ENCODE results near the gene RASGRP3.
"Not testable (repeated sequence)": the region's sequence is repeated elsewhere in the genome, so short reads cannot be mapped to it uniquely, and the experiment has no call there.

RASGRP3 gene, protein sequence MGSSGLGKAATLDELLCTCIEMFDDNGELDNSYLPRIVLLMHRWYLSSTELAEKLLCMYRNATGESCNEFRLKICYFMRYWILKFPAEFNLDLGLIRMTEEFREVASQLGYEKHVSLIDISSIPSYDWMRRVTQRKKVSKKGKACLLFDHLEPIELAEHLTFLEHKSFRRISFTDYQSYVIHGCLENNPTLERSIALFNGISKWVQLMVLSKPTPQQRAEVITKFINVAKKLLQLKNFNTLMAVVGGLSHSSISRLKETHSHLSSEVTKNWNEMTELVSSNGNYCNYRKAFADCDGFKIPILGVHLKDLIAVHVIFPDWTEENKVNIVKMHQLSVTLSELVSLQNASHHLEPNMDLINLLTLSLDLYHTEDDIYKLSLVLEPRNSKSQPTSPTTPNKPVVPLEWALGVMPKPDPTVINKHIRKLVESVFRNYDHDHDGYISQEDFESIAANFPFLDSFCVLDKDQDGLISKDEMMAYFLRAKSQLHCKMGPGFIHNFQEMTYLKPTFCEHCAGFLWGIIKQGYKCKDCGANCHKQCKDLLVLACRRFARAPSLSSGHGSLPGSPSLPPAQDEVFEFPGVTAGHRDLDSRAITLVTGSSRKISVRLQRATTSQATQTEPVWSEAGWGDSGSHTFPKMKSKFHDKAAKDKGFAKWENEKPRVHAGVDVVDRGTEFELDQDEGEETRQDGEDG

DNA sequence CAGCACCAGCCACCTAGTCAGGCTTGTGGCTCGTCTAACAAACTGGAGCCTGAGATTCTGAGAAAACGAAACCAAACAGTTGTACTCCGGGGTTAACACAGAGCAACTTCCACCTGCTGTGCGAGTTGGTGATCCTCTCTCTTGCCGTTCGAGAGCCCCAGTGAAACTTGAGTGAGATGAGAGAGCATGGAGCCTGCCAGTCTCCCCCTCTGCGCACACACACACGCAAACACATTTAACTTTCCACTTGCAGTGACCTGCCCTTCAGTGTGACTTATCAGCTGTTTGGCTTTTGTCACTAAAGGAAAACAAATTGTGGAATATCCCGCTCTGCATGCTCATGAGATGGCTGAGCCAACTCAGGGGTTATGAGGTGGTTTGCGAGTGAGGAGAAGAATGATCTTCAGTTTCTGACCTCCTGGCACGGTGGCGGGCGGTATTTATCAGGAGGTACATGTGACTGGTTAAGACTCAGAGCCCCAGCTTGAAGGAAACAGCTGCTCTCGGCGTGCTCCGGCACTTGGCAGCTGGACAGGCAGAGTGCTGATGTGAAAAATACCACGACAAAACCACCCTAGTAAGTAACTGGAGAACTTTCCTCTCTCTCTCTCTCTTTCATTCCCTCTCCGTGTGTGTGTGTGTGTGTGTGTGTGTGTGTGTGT lies at the start of gene RASGRP3:
TSS of gene RASGRP3 (plus strand) at position 519 of the 662 bp plus-strand sequence. CDS start 38,488 bp downstream, outside the sequence.
- peak; percentile 79 for DNase-seq

DNA sequence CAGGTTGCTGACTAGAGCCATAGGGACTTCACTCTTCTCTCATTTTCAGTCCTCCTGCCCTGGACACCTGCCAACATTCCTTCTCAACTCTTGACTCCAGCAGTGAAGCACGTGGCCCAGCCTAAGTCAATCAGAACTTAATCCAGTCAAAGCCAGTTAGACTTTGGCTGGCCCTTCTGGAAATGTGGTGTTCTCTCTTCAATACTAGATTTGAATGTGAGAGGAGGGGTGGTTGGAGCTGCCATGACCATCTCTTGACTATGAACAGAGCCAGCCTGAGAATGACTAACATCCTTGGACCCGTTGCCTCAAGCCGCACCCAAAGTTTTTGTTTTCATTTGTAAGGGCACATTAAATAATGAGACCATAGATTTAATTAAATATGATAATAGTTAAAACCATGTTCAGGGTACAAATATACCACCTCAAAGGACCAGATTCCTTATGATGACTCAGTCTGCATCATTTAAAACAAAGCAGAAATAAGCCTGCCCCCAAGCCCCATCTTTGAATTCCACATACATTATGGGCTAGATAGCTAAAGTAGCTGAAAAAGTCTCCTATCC lies 49.7 kb upstream of the RASGRP3 start:
- no peak for DNase-seq

DNA sequence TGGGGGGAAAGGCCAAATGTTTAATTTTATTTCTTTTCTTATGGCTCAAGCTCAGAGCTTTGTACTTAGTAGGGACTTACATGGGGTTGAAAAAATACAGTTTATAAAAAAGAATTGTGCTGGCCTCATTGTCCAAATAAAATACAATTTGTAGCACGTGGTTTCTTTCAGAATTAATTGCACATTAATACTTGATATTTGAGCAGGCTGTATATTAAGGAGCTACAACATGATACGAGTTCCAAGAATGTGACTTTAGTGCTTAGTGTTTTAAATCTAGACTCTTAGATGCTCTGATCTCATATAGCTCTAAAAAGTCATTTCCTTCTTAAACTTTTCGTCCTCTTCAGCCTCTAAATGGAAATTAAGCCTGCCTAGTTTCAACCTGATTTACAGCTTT lies 46.4 kb upstream of the RASGRP3 start:
- no peak for DNase-seq

DNA sequence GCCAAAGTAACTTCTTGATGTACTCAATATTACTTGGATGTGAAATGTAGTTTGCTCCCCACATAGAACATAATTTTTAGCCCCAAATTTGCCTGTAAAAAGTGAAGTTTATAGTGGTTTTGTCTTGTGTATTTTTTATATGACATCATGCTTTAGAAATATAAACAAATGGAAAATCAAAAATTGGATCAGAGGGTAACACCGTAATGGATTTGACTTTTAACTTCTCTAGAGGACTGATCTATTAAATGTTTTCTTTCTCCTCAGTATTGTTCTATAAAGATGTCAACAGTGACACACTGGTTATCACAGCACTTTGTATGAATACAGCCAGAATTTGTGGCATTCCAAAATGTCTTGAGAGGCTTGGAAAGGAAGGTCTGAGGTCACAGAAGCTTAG lies 45.6 kb upstream of the RASGRP3 start:
- DNase-seq = no peak

DNA sequence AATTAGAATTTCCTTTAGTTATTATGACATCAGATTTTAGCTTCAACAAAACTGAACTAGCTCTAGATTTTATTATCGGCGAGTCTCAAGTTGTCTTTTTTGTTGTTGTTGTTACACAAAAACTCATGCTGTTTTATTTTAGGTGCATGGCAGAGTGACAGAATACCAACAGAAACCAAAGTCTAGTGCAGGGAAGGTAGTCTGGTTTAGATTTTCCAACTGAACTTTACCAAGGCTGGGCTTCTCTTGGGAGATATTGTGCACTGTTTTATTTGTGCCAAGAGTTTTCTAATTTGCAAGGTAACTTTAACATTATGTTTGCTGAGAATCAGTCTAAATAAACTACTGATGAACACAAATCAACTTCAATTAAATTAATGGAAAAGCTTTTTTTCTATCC lies 43.6 kb upstream of the RASGRP3 start:
- DNase-seq = no peak

DNA sequence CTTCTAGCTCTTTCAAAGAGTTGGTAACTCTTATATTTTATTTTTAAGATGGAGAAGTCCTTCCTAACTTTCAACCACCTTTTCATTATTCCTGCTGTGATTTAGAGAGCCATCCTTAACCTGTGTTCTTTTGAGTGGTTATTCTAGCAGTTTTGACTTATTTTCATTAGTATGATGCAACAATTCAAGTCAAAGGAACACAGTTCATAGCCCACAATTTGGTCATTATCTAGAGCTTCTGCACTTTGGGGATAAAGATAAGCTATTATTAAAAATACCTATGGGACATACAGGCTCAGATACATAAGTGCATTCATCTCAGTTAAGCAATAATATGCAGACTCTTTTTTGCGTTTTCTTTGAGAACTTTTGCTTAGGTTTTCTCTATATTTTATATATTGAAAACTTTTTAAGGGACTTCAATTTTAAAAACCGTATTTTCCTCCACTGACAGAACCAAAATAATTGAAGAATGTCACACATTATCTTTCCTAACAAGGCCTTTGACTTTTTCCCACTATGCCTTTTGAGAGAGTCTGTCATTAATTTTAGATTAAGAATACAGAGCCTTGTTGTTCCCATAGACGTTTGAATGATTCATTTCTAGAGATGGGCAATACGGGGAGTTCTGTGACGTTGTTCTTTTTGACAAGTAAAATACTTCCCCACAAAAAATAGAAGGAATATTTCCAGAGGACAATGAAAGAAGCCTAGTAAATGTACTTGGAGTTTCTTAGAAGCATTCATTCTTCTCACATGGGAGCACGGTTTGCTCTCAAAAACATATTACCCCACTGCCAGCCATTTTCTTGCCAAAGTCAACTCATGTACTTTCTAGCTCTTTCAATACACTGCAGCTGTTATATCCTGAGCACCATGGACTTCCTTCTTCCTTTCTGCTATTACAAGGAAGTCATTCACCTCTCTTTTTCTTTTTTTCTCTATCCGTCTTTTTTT lies 42.9 kb upstream of the RASGRP3 start:
- DNase-seq = no peak

DNA sequence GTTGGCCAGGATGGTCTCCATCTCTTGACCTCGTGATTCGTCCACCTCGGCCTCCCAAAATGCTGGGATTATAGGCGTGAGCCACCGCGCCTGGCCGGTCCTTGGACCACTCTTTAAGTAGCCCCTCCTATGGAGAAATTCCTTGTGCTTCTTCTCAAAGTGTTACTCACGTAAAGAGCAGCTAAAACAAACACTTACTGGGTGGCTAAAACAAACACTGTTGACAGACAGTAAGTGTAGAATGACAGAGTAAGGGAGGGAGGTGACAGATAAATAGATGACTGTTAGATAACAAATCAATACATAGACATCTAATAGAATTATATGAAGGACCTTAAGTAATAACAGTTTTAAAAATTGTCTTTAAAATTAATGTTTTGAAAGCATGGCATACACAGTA lies 40.9 kb upstream of the RASGRP3 start:
- no peak for DNase-seq

DNA sequence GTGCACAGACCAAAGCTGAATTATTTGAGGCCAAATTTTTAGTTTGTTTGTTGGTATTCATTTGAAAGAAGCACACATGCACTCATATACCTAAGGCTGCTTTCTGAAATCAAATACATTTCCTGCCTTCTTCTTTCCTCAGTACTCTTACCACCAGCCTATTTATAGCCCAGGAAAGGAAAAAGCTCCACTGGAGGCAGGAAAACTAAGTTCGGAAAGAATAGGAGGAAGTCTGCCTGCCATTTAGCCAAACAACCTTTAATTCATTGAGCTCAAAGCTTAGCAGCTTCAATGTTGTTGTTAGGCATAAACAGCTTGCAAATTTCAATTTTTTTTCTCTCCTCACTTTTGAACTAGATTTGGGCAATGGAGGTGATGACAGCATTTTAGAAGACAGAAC lies 40.4 kb upstream of the RASGRP3 start:
- no peak for DNase-seq

DNA sequence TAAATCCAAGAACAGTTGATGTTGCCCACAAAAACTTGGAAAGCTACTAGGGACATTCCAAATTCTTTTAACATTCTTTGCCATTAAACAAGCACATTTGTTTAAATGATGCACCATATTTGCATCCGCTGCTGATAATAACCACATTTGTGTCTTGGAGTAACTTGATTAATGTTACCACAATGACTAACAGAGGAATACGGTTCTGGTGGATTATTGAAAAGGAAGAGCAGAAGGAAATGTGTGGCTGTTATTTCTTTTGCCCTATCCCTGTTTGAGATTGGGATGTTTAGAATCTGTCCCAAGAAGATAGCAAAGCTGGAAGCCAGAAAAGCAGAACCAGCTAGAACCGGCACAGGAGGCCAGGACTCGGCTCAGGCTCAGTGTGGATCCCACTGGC lies 39.2 kb upstream of the RASGRP3 start:
- no peak for DNase-seq

DNA sequence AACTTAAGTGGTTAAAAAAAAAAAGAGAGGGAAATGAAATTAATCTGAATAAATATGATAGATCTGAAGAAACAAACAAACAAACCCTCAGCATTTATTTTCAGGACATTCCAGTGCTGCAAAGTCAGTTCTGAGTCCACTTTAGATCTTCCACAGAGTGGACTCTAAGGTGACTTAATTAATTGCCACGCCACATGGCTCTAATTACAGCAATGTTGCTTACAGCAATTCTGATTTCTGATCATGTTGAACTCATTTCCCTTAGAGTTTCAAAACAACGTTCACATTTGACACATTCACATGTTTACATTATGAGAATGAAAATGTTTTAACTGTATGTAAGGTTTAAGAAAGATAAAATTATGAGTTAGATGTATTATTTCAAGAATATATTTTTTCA lies 38.6 kb upstream of the RASGRP3 start:
- DNase-seq = no peak

DNA sequence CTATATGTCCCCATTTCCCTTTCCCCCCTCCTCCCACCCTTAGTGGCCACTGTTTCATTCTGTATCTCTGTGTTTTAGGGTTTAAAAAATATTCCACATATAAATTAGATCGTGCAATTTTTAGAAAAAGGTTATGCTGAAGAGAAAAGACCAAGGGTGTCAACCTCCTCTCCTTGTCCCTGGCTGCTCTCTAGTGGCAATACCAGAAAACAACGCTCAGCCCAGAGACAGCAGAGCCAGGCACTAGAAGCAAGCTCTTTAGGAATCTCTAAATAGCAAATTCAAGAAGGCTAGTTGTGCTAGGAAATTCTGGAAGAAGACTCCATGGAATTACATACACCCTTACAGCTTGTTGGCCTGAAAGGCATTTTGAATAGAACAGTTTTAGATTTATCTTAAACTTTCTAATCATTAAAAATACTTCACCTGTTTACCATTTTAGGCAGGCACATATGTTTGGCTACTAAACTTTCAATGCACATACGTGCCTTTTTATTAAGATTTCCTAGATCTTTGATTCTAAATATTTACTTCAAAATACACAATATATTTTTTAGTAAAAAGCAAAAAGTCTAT lies 35.1 kb upstream of the RASGRP3 start:
- peak; percentile 37 for DNase-seq

DNA sequence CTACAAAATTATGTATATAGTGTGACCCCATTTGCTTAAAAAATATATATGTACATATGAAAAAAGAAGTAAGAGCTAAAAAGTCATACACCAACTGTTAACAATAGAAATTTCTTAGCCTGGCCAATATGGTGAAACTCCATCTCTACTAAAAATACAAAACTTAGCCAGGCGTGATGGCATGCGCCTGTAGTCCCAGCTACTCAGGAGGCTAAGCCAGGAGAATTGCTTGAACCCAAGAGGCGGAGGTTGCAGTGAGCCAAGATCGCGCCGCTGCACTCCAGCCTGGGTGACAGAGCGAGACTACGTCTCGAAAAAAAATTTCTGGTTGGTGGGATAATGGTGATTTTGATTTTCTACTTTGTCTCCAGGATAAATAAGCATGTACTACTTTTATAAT lies 34.4 kb upstream of the RASGRP3 start:
- not testable (repeated sequence) for DNase-seq

DNA sequence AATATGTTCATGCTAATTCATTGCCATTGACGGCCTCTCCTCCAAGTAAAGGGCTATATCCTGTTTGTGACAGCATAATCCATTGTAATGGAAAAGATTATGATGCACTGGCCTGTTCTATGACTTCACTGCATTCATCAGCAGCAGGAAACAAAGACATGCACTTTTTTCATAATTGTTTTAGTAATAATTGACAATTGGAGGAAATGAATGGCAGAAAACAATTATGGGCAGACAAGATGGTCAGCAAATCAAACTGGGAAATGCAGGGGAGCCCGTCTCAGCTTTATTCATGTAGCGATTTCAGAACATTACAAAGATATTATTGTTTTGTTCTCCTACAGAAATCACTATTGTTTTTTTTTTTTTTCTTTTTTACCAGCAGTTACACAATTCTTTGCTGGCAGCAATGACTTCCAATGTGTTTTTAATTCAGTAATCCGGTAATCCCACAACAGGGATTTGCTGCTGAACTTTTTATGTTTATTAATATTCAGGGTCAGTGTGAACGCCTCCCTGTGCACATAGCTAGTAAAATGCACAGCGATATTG lies 33.8 kb upstream of the RASGRP3 start:
- DNase-seq = no peak

DNA sequence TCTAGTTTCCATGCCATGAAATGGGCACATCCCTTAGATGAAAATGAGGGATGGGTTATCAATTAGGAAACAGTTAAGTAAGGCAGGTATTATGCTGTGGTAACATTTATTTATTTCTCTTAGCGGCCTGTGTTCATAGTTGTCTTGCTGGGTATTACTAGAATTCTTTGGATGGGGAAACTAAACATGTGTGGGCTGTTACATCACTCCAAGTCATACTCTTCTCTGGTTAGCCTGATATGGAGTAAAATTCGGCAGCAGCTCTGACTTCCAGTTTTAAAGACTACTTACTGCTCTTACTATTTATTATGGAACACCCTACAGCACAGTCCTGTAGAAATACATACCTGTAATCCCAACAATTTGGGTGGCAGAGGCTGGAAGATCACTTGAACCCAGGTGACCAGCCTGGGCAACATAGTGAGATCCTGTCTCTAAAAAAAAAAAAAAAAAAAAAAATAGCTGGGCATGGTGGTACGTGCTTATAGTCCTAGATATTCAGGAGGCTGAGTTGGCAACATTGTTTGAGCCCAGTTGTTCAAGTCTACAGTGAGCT lies 33.1 kb upstream of the RASGRP3 start:
- DNase-seq = no peak

DNA sequence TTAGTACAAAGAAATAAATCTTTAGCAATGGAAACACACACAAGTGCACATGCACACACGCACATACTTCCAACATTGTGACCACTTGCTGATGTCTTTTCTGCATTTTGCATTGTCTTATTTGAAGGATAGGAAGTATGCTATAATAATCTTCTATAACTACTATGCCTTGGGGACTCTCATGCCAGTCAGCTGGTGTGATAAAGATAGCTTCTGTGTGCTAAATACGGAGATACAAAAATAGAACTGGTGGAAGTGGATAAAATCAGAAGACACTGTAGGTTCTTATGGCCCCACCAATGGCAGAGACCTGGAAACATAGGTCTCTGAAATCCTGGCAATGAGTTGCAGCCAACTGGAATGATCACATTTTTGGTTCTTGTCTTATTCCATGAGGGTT lies 31.5 kb upstream of the RASGRP3 start:
- DNase-seq = no peak

DNA sequence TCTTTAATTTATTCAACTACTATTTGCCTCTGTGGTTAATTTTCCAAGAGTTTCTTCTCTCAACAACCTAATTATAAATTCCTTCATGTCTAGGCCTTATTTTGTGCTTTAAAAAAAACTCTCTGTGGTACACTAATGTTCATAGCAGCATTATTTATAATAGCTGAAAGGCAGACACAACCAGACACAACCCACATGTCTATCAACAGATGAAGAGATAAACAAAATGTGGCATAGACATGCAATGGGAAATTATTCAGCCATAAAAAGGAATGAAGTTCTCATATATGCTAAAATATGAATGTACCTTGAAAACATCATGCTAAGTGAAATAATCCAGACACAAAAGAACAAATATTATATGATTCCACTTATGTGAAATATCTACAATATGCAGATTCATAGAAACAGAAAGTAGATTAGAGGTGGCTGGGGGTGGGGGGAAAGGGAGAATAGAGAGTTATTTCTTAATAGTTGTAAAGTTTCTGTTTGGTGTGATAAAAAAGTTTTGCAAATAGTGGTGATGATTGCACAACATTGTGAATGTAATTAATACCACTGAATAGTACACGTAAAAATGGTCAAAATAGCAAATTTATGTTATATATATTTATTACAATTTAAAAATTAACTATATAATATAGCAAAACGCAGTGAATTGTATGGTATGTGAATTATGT lies 28.1 kb upstream of the RASGRP3 start:
- DNase-seq = no peak

DNA sequence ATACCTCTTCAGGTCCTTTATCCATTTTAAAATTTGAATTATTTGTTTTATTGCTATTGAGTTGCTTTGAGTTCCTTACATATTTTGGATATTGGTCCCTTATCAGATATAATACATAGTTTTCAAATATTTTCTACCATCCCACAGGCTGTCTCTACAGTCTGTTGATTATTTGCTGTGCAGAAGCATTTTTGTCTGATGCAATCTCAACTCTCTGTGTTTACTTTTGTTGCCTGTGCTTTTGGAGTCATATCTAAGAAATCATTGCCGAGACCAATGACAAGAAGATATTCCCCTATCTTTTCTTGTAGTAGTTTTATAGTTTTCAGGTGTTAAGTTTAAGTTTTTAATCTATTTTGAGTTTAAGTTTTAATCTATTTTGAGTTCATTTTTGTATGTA lies 25.2 kb upstream of the RASGRP3 start:
- no peak for DNase-seq

DNA sequence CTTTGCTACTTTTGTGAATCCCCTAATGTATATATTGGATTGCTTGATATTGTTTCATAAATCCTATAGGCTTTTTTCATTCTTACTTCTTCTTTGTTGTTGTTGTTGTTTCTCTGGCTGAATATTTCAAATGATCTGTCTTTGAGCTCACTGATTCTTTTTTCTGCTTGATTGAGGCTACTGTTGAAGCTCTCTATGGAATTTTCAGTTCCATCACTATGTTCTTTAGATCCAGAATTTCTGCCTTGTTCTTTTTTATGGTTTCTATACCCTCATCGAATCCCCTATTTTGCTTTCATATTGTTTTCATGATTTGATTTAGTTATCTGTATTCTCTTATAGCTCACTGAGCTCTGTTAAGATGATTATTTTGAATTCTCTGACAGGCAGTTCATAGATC lies 24.6 kb upstream of the RASGRP3 start:
- DNase-seq = no peak

DNA sequence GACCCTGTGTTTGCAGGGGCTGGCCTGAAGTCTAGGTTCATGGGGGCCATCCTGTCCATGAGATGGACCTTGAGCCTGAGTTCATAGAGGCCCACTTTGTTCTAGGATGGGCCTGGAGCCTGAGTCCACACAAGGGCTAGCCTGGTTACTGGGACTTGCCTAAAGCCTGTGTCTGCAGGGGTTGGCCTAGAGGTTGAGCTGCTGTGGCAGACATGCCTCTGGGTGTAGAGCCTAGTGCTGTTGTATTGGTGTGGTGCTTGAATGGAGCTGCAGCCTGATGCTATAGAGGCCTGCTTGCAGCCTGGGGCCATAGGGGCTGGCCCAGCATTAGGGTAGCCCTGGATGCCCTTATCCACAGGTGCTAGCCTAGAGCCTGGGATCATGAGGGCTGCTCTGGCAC lies 23.9 kb upstream of the RASGRP3 start:
- no peak for DNase-seq

DNA sequence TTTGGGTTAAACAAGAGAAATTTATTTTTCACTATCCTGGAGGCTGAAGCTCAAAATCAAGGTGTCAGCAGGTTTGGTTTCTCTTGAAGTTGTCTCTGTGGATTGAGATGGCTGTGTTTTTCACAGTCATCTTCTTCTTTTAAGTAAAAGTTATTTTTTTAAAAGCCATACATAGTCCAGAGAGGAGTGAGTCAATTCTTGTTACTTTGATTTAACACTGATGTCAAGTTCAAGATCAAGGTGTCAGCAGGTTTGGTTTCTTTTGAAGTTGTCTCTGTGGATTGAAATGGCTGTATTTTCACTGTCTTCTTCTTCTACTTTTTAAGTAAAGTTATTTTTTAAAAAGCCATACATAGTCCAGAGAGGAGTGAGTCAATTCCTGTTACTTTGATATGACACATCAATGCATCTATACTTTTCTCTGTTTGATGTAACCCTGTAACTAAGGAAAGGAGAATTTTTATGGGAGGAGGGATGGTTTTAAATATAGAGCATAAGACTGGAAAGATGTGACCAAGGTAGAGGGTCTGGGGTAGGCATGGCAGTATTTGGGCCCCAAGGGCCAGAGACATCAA lies 22.5 kb upstream of the RASGRP3 start:
- DNase-seq = no peak

Measured in activated CD4-positive, alpha-beta T cell treated with anti-CD3 and anti-CD28 coated beads, Interleukin-2, amount 50 U/mL, for 16 hours (primary cell).